NCI-H187 (cell line): ENCODE data around the gene RAB11FIP5.
"Not testable (repeated sequence)": the region's sequence is repeated elsewhere in the genome, so short reads cannot be mapped to it uniquely, and the experiment has no call there.

ENCODE experiments used
- DNase-seq, 2 experiments: peaks; one replicate each; lab custom pipeline; 2025; lab: John Stamatoyannopoulos, UW

Gene RAB11FIP5

DNA sequence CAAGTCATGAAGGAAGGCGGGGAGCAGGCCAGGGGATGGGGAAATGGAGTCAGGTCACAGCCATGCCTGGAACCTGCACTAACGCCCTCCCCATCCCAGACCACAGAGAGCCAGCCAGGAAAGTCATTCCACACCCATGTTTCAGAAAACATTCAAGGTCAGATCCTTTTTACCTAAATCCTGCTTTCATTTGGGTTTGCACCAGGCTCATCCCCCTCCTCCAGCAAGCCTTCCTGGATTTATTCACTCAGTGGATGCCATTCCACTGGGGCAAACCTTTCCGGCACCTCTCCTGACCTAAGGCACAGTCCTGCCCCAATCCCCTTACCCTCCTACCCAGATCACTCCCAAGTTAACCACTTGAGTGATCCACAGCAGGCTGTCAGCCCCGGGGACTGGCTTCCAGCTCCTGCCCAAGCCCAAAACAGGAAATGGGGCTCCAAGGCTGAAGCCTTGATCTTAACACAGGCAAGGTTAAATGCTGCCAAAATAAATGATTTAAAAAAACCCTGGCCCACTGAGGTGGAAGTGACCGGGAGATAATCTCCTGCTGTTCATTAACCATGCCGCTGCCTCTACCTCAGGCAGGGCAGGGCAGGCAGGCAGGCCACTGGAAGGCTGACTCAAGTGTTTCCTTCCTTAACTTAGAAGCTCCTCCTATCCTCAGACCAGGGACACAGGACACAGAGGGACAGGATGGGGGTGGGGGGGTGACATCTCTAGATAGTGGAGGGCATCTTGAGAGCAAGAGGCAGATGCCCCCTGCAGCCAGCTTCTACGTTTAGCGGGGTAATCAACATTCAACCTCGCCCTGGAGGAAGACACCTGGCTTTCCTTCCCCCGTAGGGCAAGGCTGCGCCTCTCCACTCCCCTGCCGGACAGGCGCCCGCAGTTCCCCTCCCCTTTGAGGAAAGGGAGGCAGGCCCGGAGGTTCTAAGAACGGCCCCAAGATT lies 1.4 kb downstream of the RAB11FIP5 start:
- no peak for DNase-seq

- no peak for DNase-seq
These were observed 2.3 kb downstream of the RAB11FIP5 start for GRCh38 chr2:73110168-73111072.

GRCh38 chr2:73109431-73110167 lies 3.1 kb downstream of the RAB11FIP5 start:
- no peak for DNase-seq

GRCh38 chr2:73107211-73107926 lies 5.4 kb downstream of the RAB11FIP5 start:
- no peak for DNase-seq

DNA sequence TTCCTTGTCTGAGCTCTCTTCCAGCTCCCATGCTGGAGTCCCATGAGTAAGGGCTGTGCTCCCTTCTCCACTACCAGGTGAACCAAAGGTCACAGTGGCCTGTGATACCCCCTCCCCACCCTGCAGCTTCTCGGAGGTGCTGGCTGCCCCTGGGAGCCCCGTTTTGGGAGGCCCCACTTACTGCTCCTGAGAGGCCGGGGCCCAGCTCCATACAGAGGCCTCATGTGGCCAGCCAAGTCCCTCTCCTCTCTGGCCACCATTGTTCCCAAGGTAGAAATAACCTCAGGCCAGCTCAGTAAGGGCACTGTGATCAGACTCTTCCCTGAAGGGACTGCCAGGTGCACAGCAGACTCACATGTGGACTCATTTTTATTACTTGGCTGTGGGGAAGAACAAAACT lies 6.0 kb downstream of the RAB11FIP5 start:
- DNase-seq = no peak

DNA sequence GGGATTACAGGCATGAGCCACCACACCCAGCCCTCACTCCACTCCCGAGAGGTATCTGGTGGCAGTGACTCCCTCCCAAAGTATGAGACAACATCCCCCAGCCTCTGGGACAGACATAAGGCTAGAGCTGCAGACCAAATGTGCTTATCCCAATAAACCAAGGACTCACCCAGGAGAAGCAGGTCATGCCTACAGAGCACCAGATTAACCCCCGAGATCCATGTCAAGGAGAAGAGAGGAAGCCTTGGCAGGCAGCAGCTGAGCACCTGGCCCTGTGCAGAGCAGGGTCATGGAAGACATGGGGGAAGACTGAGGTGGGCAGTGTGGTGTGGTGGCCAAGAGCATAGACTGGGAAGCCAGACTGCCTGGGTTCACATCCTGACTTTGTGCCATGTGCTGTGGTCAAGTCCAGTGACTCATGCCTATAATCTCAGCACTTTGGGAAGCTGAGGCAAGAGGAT lies 7.2 kb downstream of the RAB11FIP5 start:
- DNase-seq = no peak

- DNase-seq = no peak
These were observed 7.8 kb downstream of the RAB11FIP5 start for GRCh38 chr2:73104933-73105332.

DNA sequence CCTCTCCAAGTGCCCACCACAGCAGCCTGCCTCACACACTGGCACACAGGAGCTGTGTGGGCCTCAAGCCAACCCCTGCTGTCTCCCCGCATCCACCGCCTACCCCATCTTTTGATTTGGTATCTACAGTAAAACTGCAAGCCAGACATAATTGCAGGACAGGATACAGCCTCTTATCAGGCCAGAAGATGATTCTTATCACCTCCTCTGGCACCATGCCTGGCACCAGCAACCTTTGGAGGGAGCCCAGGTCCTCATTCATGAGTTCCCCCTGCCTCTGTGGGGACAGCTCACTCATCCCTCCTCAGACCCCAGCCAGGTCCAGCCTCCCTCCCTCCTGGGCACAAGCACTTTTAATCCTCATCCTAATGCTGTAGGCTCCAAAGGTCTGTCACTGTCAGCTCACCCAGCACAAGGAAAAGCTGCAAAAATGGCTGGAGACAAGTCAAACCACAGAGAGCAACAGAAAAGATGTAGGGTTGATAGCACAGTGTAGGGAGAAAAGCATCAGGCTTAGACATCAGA lies 9.7 kb downstream of the RAB11FIP5 start:
- DNase-seq = no peak

- DNase-seq = no peak
These were observed 11.0 kb downstream of the RAB11FIP5 start for GRCh38 chr2:73101626-73102256.

DNA sequence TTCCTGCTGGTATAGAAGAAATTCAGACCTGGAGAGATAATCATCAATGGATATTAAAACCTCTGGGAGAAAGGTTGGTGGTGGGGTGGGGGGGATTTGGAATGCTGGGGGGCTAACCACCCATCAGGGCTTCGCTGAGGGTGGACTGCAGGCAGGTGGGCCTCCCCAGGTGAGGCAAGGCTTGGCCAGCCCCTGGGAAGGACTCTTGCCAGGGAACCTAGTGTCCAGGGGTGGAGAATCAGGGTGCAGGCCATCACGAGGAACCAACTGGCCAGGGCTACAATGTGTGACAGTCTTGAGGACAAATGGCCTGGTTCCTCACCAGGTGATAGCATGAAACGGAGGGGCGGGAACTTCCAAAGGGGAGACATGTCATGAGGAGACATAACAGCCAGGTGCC lies 11.8 kb downstream of the RAB11FIP5 start:
- DNase-seq = no peak

DNA sequence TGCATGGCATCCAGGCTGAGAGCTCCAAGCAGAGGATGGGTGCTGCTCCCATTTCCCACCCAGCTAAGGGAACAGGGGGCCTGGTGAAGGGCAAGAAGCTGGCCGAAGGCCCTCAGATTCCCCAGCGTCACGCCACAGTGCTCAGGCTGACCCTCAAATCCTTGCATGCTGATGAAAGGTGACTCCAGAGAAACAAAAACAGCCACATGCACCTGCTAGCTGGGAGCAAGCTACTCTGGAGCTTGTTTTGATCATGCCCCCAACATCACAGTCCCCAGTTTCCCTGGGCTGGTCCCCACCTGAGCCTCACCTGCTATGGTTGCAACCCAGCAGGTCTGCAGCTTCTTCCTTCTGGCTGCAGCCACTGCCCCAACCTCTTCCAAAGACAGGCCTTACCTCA lies 13.3 kb downstream of the RAB11FIP5 start:
- DNase-seq = no peak

- no peak for DNase-seq
These were observed 16.8 kb downstream of the RAB11FIP5 start for GRCh38 chr2:73095910-73096309.

- not testable (repeated sequence) for DNase-seq
These were observed 19.0 kb downstream of the RAB11FIP5 start for GRCh38 chr2:73093601-73094218.

DNA sequence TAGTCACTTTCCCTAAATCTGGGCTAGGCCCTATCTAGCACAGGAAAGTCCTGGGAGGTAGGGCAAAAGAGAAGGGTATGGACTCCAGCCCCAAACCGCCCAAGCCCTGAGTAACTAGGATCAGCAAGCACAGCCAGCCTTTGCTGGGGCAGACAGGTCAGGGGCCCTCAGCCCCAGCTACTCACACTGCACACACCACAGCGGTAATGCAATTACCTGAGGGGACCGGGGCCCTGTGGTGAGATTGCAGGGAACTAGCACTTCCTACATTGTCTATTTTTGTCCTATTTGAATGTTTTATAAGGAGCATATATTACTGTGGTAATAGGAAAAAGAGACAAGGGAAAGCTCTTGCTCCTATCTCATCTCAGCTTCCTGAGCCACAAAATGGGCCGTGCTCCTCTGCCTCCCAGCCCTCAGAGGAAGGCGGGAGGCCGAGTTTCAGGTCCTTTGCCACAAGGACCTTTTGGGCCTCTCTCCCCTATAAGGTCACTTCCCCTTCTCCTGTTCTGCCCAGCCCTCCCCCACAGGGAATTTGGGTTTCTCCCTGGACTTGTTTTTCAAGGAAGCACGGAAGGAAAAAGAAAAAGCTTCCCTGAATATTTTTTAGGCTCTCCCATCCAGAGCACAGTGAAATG lies 20.5 kb downstream of the RAB11FIP5 start:
- DNase-seq = no peak

GRCh38 chr2:73091696-73092095 lies 21.1 kb downstream of the RAB11FIP5 start:
- DNase-seq = no peak

DNA sequence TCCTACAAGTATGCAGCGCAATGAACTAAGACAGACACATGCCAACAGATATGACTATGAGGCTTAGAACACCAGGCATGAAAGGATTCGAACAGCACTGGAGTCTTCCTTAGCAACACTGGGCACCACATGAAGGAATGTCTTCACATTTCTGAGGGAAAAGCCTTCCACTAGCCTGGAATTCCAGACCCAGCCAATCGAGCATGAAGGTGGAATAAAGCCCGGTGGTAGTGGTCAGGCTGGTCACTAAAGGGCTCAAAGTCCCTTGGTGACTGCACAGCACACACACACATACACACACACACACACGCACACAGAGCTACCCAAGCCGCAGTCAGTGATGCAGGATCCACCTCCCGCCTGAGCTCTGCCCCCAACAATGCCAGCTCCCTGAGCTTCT lies 21.6 kb downstream of the RAB11FIP5 start:
- no peak for DNase-seq

DNA sequence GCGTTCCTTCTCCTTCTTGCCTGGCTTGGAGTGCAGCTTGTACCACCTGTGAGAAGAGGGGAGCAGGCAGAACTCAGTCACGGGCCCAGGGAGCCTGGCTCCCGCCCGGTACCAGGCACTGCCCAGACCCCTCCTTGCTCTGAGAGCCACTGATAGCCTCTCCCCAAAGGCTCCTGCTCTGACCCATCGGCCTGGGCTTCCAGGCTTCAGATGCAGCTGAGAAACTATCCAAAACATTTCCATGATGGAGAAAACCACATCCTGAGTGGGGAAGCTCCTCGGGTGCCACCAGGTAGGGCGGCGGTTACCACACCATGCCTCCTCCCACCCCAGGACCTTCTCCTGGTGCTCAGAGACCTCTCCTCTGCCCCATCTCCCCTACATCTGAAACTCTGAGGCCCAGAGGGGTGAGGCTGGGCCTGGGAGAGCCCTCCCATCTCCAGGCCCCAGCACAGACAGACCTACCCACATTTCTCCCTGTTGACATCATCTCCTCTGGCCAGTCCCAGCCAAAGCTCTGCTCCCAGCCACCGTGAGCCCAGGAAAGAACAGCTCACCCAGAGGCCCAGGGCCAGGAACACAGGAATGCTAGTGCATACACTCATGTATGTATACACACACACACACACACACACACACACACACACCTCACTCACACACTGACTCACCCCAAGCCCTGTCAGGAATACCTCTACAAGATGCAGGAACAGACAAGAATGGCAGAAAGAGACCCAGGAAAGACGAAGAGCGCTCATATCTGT lies 23.3 kb downstream of the RAB11FIP5 start:
- no peak for DNase-seq

- no peak for DNase-seq
These were observed 24.0 kb downstream of the RAB11FIP5 start for GRCh38 chr2:73088703-73089102.

- no peak for DNase-seq
These were observed 24.5 kb downstream of the RAB11FIP5 start for GRCh38 chr2:73088211-73088610.
